Stimulated activated CD4-positive, alpha-beta T cell treated with anti-CD3 and anti-CD28 coated beads, Interleukin-4, amount 100 ng/mL, for 24 hours (primary cell): Measurements from ENCODE around the gene EIF4G1.

Experiments
- DNase-seq: peaks from one replicate; pipeline ENCODE4 v3.0.0-alpha.2; 2020

The EIF4G1 gene

DNA sequence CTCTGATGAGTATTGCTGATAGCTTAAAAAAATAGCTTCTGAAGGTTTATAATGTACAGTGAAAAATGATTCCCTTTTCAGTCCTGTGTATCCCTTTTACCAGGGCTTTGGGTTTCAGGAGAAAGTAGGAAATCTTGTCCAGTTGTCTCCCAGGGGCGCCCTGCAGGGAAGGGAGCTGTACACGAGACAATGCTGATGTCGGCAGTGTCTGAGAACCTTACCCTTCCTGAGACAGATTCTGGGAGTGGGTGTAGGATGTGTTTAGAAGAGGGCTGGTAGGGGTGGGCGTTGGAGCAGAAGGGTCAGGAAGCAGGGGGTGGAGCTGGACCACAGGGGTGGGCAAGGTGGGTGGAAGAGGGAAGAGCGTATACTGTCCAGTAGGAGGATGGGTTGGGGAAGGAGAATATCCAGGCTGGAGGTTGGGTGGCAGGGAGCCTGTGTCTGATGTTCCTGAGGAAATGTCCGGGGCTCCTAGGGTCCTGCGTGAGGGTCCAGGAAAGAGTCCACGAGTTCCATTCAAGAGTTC, 58.0 kb downstream of the EIF4G1 start:
- DNase-seq: no peak

DNA sequence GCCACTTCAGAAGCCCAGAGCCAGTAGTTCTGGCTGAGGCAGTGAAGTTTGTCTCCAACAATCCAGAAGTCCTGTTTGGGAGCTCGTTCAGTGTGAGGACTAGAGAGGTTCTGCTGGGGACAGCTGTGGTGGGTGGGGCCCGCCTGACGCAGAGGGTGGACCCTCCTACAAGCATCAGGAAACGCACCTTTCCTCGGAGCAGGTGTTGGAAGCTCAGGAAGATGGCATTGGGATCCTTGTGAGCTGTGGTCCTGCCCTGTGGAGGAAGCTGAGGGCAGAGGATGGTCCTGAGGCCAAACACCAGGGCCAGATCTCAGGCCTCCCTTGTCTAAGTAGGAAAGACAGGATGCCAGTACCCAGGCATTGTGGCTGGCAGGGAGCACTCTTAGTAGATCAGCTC, 58.5 kb downstream of the EIF4G1 start:
- DNase-seq: no peak

DNA sequence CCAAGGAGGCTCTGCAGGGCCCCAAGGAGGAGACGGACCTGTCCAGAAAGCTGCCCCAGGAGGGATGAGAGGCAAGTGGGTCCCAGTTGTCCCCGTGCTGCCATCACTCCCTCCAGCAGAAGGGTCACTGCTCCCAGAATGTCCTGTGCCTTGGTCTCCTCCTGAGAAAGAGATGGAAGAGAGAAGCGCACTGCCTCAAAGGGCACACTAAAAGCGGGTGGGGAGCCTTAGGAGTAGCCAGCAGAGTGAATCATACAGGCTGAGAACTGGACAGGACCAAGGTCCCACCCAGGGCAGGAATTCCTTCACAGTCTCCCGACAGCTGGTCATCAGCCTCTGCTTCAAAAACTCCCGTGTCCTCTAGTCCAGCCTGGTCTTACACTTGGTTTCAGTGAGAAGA, 59.0 kb downstream of the EIF4G1 start:
- no peak for DNase-seq

DNA sequence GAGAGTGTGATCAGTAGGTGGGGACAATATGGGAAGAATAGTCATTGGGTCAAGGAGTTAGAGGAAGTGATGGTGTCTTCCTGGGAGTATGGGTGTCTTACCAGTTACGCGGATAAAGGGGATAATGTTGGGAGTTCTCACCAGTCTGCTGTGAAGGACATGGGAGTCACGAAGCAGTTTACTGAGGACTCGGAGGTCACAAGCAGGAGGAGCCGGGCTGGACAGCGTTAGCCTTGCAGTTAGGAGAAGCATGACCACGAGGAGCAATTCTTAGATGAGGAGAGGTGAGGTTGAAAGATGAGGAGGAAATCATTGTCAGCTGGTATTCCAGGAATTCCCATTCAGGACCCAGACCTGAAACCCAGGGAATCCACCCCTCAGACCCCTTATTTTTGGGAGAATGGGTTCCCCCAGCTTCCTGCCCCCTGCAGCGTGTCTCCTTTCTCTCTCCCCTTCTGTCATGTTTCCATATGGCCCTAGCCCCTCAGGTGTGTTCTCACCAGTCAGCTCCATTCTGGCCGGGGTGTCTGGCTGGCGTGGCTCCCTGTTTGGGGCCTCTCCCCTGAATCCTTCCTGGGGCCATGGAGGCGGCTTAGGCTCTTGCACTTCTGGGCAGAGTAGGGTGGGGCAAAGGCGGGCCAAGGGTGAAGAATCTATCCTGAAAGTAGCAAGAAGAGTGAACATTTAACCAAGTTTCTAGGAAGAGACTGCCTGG, 61.5 kb downstream of the EIF4G1 start:
- no peak for DNase-seq

GRCh38 chr3:184377374-184377773, 63.0 kb downstream of the EIF4G1 start:
- no peak for DNase-seq

GRCh38 chr3:184377882-184378445, 63.6 kb downstream of the EIF4G1 start, which contains the start of gene THPO:
TSS of gene THPO (minus strand) at chr3:184378207. CDS start at chr3:184376259, 1,948 bp downstream.
- DNase-seq: no peak

DNA sequence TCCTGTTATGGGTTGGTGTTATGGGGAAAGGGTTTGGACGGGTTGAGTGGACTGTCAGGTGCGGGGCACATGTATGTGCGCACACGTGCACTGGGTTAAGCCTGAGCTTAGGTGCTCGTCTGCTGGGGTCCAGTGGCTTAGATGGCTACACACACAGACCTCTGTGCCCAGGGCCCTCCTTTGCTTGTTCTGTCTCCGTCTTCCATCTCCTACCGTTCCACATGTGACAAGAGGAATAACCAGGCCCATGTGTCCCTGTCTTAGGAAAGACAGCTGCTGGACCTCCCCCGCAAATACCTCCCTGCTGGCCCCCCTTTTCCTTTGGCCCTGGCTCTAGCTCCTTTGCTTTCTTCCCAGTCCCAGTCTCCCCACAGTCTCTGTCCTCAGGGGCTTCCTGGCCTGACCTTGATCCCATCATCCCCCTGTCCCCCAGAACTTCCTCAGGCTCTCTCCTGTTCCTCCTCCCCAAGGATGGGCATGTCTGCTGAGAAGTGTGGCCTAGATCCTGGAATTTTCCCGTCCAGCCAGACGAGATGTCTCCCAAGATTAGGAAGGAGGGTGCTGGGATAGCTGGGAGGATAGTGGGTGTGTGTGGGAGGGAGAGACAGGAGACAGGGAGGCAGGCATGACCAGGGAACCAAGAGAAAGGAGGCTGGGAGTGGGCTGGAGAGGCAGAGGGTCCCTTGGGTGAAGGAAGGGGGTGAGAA, 64.4 kb downstream of the EIF4G1 start:
- no peak for DNase-seq

GRCh38 chr3:184379358-184380184, 65.2 kb downstream of the EIF4G1 start, which contains the start of gene CHRD:
TSS of gene CHRD (plus strand) at chr3:184380054. CDS start at chr3:184380319, 265 bp downstream.
- no peak for DNase-seq

DNA sequence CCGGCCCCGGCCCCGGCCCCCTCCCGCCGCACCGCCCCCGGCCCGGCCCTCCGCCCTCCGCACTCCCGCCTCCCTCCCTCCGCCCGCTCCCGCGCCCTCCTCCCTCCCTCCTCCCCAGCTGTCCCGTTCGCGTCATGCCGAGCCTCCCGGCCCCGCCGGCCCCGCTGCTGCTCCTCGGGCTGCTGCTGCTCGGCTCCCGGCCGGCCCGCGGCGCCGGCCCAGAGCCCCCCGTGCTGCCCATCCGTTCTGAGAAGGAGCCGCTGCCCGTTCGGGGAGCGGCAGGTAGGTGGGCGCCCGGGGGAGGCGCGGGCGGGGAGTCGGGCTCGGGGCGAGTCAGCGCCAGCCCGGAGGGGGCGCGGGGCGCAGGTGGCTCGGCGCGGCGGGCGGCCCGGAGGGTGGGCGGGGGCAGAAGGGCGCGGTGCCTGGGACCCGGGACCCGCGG, 65.8 kb downstream of the EIF4G1 start:
- DNase-seq: no peak

DNA sequence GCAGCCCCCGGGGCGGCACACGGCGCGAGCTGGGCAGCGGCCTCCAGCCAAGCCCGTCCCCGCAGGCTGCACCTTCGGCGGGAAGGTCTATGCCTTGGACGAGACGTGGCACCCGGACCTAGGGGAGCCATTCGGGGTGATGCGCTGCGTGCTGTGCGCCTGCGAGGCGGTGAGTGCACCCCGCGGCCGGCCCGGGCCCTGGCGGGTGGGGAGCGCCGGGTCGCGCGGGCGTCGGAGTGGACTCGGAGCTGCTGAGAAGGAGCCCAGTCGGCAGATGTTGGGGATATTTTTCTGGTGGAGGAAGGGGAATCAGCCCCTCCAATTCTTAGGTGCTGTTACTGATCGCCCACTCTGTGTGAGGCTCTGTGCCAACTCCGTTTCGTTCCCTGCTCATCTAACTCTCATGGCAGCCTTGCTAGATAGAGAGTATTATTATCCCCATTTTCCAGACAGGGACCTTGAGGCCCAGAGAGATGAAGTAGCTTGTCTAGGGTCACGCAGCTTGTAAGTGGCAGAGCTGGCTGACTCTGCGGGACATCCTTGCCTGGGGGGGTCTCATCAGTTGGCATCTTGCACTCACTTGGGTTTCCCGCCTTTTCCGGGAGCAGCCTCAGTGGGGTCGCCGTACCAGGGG, 66.3 kb downstream of the EIF4G1 start:
- DNase-seq: no peak

GRCh38 chr3:184381261-184382224, 67.1 kb downstream of the EIF4G1 start:
- no peak for DNase-seq

- DNase-seq: no peak
Measured at GRCh38 chr3:184382326-184383032, 68.1 kb downstream of the EIF4G1 start.

GRCh38 chr3:184383033-184383740, 68.8 kb downstream of the EIF4G1 start:
- DNase-seq: no peak

- DNase-seq: no peak
Measured at GRCh38 chr3:184384342-184384741, 69.9 kb downstream of the EIF4G1 start.
